Amniotic stem cell (primary cell): Measurements from ENCODE around the gene ZNF132.
A peak's percentile ranks its signal among the peaks of the same experiment; 100 is the strongest.
"Not testable (repeated sequence)": the region's sequence is repeated elsewhere in the genome, so short reads cannot be mapped to it uniquely, and the experiment has no call there.

ENCODE experiments used
- DNase-seq: peaks from one replicate; lab custom pipeline; 2025; lab: John Stamatoyannopoulos, UW

Gene ZNF132

DNA sequence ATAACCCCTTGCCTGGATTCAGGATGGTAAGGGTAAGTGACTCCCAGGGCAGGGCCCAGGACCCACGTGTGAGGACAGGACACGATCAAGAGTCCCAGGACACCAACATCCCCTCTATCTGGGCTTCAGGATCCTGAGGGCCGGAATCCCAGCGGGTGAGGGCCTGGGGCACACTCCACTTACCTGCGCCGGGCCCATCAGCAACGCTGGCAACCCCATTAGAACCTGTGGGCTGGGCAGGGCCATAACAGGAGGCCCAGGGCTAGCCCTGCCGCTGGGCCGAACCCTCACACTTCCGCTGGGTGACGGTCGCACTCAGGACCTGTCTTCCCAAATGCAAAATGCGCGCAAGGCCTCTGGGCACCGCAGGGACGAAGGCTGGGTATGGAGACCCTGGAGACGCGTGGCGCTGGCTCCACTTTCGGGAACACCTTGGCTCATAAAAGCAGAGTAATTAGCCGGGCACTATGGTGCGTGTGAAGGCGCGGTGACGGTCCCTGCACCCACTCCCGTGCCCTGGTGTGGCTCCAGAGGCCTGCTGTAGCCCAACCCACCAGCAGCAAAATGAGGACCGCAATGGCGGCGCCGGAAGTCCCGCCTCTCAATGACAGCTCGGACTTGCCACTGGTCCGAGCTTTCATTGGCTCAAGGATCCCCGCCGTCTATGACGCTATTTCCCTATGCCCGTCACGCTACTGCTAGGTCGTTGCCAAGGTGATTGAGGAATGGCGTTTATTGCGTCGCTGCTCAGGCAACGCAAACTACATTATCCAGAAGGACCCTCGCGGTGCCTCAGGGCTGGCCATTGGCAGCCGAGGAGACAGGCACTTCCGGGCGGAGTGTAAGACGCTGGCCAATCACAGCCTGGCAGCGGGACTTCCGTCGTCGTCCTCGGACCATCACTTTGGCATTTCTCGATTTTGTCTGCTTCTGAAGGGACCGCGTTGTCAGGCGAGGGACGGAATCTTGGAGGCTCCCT lies at the start of gene ZNF132:
Gene ZNF132, minus strand, starts transcription at position 578 of the 979 bp plus-strand sequence. Its CDS starts 332 bp downstream, at position 246.
- DNase-seq = peak; percentile 99

DNA sequence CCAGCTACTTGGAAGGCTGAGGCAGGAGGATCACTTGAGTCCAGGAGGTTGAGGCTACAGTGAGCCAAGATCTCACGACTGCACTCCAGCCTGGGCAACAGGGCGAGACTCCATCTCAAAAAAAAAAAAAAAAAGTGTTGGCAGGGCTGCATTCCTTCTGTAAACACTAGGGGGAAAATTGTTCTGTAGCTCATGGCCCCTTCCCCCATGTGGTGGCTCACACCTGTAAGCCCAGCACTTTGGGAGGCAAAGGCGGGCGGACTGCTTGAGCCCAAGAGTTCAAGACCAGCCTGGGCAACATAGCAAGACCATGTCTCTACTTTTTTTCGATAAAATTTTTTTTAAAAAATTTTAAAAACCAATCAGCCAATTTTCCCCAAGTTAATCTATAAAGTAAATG lies 44.4 kb upstream of the ZNF132 start:
- not testable (repeated sequence) for DNase-seq

DNA sequence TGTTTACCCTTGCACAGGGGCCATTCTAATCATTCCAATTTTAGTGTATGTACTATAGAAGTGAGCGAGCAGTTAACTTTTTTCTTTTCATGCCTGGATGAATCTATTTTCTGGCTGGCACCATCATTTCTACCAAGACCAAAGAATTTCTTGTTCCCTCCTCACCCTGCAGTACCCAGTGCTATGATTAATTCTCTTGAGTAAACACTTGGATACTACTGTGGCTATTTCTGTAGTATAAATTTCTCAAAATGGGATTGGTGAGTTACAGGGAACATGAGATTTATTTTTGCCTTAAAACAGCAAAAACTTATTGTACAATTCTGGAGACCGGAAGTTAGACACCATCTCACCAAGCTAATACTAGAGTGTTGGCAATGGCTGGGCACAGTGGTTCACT lies 43.8 kb upstream of the ZNF132 start:
- DNase-seq = no peak

DNA sequence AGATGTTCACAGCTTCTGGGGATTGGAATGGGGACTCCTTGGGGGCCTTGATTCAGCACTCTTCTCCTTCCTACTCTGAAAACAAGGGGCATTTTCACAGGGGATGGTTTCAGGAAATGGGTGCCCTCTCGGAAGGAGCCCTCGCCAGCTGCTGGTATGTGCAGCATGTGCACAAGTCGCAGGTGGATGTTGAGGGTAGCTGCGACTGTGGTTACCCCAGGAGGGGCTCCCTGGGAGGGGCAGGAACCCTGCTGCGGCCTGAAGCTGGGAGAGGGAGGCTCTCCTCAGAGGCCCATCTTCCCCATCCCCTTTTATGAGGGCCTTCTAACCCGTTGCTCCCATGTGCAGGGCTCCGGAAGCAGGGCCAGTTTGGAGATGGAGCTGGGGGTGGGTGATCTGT lies 42.4 kb upstream of the ZNF132 start:
- no peak for DNase-seq

DNA sequence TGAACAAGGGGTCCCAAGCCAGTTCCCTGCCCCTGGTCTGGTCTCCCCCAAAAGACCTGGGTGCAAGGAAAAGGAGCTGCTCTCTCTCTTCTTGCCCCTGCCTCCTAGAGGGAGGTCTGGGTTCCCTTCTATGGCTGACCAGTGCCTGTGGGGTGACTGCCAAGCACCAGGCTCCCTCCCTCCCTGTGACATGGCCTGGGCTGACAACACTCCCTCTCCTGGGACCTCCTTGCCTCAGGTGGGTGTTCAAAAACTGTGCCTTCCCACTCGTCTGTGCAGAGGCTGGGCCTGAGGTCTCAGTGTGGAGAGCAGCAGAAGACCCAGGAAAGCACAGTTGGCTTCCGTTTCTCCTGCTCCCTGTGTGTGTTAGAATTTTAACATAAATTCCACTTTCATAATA lies 40.9 kb upstream of the ZNF132 start:
- no peak for DNase-seq

DNA sequence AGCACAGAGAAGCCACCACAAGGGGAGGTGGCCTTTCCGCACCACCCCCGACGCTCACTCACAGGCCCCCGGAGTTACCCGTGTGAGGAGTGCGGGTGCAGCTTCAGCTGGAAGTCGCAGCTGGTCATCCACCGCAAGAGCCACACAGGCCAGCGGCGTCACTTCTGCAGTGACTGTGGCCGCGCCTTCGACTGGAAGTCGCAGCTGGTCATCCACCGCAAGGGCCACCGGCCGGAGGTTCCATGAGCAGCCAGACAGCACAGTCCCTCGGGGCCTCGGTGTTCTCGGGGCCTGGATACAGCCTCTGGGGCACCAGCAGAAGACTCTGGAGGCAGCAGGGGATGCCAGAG lies 40.5 kb upstream of the ZNF132 start:
- no peak for DNase-seq

DNA sequence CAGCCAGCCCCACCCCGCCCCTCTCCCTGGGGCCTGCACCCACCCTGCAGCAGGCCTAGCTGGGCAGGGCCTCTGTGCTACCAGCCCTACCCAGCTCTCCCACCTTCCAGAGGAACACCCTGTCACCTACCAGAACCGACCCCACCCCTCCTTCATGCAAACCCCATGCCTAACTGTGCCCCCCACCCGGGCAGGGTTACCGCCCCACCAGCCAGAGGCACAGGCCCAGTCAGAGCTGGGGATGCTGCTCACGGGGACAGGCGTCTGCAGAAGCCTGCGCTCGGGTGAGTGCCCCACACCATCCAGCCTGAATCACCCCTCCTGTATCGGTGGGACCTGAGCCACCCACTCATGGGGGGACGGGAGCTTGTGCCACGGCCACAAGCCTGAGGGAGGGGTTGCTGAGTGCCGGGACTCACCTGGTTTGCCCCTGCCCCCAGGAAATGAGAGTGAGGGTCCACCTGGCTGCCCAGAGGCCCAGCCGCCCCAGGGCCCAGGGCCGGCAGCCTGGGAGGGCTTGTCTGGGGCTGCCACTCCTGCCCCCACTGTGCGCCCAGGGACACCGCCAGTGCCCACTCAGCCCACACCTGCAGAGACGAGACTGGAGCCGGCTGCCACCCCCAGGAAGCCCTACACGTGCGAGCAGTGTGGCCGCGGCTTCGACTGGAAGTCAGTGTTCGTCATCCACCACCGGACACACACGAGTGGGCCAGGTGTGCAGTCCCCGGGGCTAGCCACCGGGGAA lies 40.0 kb upstream of the ZNF132 start:
- no peak for DNase-seq

DNA sequence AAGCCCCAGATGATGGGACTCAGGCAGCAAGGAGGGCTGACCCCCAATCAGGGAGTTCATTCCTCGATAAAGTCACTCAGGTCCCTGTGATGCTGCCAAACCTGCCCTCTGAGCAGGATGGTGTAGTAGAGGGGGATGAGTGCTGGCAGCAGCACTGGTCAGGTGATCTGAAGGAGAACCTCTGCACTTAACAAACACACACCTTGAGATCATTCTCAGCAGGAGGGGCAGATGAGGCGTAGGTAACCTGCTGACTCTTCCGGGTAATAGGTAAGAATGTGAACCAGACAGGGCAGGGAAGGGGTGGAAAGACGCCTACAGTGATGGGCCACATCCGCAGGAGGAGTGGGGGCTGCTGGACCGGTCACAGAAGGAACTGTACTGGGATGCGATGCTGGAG lies 39.4 kb upstream of the ZNF132 start:
- no peak for DNase-seq

DNA sequence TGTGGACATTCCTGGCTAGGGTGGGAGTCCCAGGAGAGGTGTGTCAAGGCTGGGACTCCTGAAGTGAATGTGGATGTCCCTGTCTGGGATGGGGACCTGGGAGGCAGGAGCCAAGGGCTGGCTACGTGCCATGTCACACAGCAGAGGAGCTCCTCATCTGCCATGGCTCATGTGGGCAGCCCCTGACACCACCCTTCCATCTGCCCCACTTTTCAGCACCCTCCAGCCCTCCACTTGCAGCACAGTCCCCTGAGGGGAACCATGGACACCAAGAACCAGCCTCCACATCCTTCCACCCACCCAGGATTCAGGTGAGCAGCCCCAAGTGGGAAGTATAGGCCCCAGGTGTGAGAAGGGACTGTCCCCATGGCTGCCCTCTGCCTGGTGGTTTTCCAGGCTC lies 37.9 kb upstream of the ZNF132 start:
- no peak for DNase-seq

DNA sequence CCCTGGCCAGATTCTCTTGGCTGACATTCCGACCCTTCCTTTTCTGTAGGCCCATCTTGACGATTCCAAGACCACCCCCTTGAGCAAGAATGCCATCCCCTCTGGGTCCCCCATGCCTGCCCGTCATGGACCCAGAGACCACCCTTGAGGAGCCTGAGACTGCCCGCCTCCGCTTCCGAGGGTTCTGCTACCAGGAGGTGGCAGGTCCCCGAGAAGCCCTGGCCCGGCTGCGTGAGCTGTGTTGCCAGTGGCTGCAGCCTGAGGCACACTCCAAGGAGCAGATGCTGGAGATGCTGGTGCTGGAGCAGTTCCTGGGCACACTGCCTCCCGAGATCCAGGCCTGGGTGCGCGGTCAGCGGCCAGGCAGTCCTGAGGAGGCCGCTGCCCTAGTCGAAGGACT lies 37.2 kb upstream of the ZNF132 start:
- no peak for DNase-seq

DNA sequence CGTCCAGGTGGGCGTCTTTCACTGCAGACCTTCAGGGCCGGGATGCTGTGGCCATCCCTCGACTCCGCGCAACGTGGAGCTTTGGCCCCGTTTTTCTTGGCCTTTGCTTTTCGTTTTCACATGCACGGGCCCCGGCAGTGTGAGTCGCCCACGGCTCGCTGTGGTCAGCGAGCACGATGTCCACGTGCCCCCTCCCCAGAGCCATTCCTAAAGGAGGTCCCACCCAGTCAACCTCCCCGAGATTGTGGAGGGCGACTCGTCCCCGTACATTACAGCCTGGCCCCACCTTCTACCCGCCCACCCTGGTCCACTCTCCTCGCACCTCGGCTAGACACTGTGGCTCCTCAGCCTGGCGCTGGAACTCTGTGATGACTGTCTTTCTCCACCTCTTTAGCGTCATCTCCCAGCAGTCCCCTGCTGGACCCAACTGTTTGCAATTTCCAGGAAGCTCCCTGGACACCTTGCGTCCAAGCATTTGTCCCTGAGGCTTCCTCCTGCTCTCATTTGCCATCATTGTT lies 36.6 kb upstream of the ZNF132 start:
- DNase-seq = no peak

DNA sequence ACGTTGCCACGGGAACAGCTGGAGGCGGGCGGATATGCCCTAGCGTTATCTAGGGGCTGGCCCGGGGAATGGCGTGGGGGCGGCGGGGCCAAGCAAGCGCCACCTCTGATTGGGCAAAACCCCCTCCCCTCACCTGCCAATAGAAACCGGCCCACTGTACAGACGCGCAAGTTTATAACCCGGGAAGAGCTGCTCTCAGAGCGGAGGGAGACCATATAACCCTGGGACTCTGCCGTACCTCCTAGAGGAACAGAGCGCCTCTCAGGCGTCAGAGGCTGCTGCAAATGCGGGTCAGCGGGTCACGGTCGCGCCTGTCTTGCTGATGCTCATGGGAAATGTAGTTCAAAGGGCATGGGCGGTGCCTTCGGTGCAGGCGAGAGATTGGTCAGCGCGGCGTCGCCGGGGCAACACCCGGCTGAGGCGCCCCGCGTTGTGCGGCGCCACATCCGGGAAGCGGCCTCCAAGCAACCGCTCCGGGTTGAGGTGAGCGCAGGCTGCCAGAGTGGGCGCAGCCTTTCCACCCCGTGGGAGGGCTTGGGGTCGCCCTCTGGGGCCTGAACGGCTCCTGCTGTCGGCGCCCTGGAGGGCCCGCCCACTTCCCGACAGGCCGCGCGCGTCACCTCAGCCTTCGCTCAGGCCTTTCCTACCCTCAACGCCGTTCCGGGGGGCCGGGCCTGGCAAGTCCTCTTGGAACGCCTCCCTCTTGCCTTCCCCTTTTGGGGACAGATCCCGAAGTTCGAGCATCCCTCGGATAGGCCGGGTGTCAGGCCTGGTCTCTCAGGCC lies 36.0 kb upstream of the ZNF132 start, which contains the start of gene ZNF446:
Gene ZNF446, plus strand, starts transcription at position 639 of the 784 bp plus-strand sequence. CDS start 867 bp downstream, outside the sequence.
- peak; percentile 90 for DNase-seq

DNA sequence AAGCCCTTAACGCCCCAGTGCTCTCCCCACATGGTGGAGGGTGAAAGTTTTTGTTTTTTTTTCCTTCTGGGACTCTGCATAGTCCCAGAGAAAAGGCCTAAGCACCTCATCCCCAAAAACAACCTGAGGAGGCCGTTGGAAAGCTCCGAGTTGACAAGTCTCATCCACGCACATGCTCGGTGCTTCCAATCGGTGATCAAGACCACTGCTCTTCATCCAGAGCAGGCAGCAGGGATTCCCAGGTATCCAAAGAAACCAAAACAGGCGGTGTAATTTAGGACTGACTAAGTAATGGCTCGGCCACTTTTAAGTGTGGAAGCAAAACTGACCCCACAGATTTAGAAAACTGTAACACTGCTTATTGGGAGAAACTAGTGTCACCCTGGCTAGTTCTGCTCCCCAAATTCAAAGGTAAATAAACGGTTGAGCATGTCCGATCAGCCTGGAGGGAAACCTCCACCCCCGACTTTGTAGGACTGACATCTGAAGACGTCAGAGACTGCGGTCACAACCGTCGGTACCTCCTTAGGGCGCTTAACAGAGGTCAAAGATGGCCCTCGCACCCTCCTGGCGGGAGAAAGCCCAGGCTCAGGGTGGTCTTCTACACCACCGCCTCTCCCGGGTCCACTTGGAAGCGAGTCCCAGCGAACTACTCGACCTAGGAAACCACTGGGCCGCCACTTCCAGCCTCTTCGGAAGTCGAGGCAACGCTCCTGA lies 35.2 kb upstream of the ZNF132 start:
- no peak for DNase-seq

DNA sequence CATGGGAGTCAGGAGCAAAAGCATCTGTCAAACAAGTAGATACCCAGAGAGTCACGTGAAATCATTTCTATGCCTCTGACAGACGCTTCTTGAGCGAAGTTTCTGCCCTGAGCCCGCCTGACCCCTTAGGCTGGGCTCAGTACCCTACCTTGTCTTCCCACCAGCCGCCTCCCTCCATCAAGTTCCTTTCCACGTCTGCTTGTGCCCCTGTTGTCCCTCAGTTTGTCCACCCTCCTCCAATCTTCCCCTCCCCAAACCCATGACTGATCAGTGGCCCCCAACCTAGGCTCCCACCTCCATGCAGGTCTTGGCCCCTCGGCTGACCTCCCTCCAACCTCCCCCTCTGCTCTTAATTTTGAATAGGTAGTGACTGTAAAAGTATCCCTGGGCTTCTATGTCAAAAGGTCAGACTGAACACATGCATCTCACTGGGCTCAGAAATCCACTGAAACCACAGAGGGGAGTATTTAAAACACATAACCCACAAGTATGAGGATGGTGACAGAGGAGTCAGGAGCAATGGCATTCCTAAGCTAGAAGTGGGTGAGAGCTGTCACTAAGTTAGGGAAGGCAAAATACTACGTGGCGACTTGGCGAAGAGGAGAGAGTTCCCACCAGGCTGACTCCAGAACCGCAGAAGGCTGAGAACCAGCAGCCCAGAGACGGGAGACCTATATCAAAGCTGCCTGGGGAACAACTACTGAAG lies 34.5 kb upstream of the ZNF132 start:
- DNase-seq = no peak

DNA sequence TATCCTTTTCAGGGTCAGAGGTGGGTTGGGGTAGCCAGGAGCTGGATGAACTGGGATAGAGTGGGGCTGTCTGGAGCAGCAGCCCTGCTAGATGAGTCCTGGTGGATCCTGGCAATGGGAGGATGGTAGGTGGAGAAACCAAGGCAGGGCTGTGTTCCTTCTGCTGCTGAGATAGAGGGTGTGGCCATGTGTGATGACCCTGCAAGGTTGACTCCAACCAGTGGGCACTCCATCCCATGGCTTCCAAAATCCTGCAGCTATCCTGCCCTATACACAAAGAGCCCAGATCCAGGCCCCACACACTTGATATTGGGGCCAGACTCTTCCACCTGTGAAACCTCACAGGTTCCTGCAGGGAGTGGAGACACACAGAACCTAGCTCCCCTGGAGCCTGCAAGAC lies 33.8 kb upstream of the ZNF132 start:
- DNase-seq = no peak

DNA sequence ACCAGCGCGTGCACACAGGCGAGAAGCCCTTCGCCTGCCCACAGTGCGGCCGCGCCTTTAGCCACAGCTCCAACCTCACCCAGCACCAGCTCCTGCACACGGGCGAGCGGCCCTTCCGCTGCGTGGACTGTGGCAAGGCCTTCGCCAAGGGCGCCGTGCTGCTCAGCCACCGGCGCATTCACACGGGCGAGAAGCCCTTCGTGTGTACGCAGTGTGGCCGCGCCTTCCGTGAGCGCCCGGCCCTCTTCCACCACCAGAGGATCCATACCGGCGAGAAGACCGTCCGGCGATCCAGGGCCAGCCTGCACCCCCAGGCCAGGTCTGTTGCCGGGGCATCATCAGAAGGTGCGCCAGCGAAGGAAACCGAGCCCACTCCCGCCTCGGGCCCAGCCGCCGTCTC lies 31.8 kb upstream of the ZNF132 start:
- no peak for DNase-seq

DNA sequence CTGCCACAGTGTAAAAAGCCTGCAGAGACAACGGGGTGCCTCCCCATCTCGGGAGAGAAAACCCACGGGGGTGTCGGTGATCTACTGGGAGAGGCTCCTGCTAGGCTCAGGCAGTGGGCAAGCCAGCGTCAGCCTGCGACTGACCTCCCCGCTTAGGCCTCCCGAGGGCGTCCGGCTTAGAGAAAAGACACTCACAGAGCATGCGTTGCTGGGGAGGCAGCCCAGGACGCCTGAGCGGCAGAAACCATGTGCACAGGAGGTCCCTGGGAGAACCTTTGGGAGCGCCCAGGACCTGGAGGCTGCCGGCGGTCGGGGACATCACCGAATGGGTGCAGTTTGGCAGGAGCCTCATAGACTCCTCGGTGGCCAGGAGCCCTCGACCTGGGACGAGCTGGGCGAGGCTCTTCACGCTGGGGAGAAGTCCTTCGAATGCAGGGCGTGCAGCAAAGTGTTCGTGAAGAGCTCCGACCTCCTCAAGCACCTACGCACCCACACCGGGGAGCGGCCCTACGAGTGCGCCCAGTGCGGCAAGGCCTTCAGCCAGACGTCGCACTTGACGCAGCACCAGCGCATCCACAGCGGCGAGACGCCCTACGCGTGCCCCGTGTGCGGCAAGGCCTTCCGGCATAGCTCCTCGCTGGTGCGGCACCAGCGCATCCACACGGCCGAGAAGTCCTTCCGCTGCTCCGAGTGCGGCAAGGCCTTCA lies 31.0 kb upstream of the ZNF132 start:
- not testable (repeated sequence) for DNase-seq

DNA sequence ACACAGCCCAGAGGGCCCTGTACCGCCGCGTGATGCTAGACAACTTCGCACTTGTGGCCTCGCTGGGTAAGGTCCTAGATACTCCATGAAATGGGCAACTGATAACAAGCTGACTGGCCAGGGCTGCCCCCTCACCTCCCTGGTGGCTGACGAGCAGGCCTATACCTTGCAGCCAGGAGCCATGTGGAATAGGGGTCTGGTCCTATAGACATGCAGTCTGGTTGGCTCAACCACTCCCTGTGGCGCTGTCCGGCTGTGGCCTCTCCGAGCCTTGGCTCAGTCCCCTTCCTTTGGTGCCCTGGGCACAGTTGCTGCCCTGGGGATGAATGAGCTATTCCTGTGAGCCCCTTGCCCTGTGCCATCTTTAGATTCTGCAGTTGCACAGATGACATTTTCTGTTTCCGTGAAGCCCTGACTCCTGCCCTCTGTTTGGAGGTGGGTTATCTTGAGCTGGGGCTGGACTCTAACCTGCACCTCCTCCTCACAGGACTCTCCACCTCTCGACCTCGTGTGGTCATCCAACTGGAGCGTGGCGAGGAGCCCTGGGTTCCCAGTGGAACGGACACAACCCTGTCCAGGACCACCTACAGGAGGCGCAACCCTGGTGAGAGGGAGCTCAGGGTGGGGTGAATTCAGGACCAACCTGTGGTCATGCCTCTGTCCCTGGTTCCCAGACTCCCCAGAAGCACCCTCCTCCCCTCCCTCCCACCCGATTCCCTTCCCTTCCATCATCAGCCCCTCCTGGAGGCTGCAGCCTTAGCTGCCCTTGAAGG lies 29.5 kb upstream of the ZNF132 start:
- no peak for DNase-seq

DNA sequence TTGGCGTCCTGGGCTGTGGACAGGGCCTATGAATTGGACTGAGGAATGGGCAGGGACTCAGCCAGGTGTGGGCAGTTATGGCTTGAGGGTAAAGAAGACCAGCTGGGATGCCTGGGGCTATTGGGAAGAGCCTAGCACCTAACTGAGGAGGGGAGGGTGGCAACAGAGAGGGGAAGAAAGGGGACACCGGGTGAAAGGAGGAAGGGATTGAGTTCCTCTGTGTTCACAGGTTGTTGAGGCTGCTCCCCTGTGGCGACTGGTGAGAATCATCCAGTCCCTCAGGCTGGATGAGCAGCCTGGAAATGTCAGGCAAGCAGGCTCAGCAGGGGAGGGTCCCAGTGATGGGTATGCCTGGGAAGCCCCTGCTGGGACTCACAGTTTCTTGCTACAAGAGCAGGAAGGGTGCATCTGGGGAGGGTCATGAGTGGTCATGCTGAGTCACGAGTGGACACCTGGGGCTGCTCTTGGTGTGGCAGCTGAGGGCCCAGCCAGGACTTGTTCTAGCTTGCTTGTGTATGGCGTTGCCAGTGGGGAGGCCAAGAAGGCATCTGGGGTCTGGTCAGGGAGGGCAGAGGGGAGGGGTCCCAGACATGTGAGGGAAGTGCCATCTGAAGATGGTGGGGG lies 28.4 kb upstream of the ZNF132 start:
- DNase-seq = no peak
